Cerebellar cortex (tissue), 1 donor: ENCODE measurements around the gene FBLN5.

Source experiments
- DNase-seq: peaks from one replicate; pipeline ENCODE4 v3.0.0-alpha.2; 2015; ENCODE audit warnings: low spot score

FBLN5 gene

DNA sequence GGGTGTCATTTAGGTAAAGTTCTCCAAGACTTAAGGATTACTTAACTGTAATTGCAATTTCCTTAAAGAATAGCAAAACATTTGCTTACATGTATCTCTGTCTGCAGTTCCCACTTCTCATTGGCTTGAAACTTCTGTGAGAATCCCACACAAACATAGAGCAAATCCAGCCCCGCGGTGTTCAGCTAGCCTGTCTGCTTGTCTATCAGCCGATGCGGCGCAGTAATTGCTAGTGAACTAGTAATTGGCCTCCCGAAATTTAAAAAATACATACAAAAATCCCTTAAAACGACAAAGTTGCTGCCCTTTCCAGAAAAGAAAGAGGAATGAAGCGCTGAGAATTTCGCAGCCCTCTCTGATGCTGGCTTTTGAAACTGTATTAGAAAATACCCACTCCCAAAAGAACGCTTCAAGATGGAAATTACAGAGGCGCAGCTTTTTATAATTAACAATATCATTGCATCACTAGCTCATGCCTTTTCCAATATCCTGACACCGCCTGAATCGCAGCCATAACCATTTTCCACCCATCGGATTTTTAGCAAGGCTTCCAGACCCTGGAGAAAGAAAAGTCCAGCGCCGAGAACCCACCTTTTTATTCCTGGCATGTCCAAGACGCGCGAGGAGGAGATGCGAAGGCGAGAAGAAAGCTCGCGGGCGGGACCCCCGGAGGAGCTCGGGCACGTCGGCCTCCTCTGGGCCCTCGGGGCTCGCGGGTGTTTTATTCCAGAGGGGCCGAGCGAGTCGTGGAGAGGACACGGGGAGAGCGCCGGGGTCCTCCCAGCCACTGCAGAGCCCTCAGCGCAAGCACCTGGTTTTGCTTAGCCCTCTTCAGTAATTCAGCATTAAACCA lies 646 bp downstream of the FBLN5 start:
- no peak for DNase-seq

DNA sequence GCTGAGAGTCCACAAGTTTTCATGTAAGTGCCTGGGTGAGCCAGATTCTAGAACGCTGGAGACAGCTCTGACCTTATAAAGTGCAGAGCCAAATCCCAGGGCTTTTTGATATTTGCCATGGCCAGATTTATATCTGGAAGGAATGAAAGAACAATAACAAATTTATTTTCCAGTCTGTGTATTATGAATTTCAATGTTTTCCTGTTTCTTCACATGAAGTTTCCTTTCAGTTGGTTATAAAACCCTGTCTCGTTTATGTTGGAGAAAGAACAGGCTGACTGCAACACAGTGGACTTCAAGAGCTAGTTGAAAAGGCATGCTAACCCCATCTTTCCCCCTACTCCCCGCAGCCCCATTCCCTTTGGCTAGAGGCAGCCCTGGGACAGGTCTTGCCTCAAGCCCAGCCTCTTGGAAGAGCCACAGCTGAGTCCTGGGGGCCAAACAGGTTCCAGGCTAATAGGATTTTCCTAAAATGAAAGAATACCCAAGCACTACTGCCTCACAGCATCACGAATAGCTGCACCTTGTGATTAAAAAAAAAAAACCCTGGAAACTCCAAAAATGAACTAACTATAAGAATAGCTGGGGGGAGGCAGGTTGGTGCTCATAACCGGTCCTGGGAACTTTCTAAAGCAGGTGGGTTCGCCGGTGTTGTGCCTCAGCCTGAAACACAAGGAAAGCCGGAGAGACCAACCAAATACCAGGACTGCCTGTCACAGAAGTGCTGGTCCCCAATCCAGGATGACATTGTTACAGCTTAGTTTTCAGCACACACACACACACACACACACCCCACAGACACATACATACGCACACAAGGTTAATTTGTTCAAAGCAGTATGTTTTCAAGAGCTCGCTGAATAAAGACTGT lies 1.5 kb downstream of the FBLN5 start:
- DNase-seq = no peak

DNA sequence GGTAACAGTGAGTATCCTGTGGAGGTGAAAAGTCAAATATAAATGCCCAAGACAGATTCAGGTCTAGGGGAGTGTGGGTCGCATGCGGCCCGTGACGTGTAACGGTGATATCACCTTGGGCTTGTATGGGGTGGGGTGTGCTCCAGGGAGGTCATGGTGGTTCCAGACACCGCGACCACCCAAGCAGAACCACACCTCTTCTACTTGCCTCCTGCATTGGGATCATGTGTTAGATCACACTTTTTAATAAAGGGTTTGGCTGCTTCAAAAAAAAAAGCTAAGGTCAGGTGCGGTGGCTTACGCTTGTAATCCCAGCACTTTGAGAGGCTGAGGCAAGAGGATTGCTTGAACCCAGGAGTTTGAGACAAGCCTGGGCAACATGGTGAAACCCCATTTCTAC lies 4.5 kb downstream of the FBLN5 start:
- no peak for DNase-seq

DNA sequence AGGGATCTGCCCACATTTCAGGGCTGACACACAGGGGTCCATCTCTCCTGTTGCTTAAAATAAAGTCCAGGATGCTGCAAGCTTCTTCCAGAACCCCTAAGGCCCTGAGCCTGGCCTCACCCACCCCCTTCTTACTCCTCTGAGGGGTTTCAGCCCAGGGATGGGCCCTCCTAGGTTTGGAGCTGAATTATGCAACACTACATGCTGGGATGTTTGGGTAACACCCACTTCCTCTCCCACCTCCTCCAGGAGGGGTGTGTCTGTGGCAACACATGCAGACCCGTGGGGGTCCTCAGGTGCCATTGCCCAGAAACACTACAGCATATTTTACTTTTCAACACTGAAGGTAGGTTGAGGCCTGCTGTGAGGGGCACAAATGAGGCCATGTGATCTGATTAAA lies 5.4 kb downstream of the FBLN5 start:
- DNase-seq = no peak

DNA sequence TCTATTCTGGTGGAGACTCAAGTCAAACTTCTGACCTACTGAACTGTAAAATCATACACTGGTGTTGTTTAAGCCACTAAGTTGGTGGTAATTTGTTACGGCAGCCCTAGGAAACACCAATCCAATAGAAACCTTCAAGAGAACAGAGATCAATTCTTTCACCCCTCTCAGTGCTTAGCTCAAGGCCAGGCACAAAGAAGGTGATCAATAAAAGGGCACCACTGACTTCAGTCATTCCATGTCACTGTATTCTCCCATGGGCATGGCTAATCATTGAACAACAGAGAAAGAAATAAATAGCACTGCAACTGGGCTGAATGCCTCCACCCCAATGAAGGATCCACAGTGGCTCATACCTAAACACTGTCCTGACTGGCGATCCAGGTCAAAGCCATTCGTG lies 7.3 kb downstream of the FBLN5 start:
- DNase-seq = no peak

DNA sequence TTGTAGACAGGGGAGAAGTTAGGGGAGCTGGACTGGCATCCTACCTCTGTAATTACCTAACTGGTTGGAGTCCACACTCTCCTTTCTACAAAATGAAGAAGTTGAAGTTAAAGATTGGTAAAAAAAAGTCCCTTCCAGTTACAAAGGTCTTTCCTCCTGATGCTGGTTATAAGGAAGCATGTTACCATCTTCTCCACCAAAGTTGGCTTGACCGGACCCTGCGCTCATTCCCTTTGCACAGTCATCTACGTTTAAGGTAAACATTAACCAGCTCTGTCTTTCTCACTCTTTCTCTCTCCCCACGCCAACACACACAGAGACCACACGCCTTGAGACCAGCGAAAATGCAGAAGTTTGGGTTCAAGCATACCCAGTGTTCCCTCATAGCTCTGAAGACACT lies 11.9 kb downstream of the FBLN5 start:
- DNase-seq = no peak

DNA sequence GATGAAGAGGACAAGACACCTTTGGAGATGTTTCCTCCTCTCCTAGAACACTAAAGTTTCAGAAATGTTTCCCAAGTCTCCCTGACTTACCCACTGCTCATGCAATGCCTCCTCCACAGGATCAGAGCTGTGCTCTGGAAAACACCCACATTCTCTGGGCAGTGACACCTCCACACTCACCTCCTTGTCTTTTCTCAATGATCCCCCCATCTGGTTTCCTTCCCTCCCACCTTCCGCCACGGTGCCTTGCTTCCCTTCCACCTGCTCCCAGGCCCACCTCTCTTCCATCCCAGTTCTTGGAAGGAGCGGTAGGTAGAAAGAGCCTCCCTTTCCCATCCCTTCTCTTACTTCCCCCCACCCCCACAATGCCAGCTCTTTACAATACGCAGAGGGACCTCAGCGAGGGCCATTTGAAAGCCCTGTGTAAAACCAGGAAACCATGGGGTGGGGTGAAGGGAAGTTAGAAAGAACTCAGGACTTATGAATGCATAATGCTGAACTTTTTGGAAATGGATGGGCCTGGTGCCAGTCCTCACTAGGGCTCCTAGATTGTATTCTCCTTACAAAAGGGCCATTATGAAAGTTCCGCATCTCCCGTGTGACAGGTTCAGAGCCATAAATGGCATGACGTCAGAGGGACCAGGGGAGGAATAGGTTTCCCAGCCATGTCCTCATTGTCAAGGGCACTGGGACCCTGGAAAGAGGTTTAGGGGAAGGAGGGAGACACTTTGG lies 12.8 kb downstream of the FBLN5 start:
- no peak for DNase-seq

DNA sequence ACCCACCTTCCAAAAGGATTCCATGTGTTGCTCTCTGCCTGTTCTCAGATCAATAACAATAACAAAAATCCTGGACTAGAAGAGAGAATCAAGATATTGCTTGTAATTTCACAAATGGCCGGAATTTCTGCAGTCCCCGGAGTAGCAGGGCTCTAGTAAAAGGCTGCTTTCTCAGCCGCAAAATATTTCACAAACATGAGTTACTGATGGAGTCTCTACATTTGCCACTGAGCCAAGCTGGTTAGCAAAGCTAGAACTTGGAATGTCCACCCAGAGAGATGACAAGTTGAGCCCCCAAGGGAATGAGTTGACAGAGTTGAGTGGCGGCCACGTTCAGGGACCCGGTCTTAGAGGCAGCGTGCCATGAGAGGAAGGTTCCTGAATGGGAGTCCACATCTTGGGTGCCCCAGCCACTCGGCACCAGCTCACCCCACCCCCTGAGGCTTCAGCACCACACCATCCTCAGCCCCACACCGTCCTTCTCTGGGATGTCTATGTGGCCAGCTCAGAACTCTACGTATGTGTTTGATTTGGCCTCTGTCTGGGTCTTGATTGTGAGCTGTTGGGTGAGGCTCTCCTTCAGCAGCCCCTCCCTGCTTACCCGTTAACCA lies 15.9 kb downstream of the FBLN5 start:
- DNase-seq = no peak

DNA sequence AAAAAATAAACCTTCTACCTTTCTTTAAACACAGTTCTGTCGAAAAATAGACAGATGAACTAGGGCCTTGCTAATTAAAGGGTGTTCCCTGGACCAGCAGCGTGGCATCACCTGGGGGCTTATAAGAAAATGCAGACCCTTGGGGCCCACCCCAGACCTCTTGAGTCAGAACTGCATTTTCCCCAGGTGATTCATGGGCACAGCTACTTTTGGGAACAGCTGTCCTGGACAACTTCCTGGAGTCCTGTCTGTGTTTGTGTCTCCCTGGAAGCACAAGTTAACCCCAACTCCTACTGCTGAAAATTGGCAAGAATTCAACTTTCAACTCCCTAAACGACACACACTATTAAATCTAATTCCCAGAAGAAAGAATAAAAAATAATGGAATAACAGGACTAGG lies 17.8 kb downstream of the FBLN5 start:
- DNase-seq = no peak

DNA sequence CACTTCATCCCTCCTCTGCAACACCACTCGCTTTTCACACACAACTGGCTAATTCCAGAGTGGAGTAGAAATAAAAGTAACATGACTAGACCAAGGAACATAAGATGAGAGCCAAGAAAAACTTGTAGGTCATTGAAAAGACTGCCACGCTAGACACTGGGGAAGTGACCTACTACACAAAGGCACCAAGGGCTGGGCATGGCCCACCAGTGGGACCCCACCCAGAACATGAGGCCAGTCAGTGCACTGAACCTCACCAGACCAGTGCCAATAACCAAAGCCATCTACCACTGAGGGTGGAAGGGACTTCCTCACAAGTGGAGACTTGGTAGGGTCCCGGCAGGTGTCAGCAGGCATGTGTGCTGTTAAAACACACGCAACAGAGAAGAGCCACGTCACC lies 19.7 kb downstream of the FBLN5 start:
- no peak for DNase-seq

DNA sequence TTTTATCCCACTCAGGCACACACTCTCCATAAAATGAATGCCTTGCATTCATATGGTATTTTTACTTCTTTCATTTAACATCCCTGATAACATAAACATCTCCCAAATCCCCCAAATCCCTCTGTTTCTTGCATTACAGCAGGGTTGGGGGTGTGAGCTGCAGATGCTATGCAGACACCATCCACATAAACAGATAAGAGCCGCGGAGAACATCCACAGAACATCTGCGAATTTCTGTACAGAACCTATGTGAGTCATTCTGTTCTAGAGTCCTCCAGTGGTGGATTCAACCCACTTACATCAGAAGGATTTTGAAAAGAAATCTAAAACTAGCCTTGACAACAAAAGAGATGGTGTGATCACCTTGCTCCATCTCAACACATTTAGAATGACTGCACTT lies 20.3 kb downstream of the FBLN5 start:
- DNase-seq = no peak

DNA sequence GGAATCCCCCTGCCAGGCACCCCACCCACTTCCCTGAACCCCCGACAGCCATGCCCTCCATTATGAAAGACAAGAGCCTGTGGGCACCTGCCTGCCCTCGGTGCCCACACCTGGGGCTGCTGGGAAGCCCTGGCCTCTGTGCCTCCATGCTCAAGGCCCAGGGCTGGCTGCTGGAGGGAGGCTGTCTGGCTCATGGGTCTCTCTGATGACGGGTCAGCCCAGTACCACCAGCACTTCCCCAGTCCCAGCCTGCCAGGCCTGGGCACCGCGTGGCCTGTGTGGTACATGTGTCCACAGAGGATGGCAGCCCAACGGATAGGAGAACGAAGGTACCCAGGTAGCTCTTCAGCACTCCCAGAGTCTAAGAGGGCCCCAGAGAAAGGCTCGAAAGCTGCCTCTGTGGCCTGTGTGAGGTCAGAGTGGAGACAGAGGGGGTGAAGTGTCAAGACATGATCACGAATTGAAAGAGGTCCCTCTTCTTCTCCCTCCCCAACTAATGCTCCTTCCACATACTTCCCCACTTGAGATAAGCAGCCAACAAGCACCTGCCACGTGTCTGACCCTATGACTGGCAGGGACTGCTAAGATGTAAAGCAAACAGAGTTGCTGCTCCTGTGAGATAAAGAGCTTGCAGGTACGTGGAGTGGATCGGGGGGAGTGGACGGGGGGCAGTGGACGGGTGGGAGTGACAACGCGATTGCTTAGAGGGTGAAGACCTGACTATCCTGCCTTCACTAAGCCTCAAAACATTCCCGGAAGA lies 21.2 kb downstream of the FBLN5 start:
- no peak for DNase-seq

DNA sequence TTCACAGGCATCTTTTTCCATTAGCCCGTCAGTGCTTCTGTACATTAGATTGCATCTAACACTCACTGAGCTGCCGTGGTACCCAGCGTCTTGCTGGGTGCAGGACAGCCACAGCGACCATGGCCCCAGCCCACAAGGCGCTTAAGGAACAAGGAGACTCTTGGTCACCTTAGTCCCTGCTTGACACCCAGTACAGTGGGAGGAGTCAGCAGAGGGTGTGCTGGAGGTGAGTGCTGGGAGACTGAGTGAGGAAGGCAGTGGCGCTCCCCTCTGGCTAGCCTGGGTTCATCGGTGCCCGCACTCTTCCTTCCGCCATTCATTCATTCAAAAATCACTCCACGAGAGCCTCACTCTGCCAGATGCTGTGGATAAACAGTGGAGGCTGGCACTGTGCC lies 21.8 kb downstream of the FBLN5 start:
- no peak for DNase-seq

DNA sequence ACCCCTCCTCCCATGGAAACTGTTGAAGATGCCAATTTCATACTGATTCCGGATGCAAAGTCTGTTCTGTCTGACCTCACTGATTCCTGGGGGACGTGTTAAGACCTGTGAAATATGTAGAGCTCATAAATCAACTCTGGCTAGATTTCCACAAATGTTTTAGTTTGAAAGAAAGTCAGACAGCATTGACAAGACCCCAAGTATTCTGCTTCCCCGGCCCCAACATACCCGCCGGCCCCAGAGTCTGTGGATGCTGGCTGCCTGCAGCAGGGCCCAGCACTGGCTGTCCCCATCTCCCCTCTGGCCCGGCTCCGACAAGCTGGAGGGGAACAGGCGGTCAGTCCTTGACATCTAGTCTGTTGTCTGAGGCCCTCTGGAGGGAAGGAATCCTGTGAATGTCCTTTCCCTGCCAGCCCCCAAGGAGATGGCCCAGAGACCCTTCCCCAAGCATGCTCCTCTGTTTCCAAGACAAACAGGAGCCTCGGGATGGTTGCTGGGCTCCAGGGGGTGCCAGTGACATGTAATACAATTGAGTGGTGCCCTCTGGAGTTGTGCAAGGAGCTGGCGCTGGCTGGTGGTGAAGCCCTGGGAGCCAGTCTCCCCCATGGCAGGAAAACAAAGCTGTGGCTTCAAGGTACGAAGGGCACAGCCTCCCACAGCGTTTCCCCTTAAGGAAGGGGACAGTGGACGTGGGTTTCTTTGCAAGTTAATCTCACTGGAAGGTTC lies 22.3 kb downstream of the FBLN5 start:
- no peak for DNase-seq

DNA sequence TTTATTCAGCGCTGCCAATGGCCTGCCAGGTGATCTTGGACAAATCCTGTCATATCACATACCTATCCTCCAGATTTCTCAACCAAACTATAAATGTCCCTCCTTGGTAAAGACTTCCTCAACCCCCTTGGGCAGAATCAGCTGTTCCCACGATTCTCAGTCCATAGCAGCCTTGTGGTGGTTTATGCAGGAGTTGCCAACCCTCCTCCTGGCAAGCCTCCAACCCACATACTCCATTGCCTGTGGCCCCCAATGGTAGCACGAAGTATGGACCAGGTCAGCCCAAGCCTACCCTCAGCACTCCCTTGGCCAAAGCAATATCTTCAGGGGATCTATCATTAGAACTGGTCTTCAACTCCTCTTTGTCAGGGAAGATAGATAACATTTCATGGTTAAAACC lies 27.0 kb downstream of the FBLN5 start:
- no peak for DNase-seq

DNA sequence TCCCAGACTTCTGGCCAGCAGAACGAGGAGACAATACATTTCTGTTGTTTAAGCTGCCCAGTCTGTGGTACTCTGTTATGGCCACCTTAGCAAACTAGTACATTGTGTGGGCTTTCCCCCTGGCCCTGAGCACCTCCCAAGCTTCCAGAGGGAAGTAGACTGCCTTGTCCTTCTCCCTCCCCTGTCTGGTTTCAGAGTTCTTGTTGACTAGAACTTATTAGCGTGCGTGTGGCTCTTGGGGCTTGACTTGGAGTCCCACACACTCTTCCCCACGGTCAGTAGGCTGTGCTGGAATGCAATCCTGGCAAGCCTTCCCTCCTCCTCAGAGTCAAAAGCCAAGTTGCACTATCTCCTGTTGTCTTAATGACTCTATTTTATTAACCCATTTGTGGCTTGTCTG lies 27.7 kb downstream of the FBLN5 start:
- DNase-seq = no peak

DNA sequence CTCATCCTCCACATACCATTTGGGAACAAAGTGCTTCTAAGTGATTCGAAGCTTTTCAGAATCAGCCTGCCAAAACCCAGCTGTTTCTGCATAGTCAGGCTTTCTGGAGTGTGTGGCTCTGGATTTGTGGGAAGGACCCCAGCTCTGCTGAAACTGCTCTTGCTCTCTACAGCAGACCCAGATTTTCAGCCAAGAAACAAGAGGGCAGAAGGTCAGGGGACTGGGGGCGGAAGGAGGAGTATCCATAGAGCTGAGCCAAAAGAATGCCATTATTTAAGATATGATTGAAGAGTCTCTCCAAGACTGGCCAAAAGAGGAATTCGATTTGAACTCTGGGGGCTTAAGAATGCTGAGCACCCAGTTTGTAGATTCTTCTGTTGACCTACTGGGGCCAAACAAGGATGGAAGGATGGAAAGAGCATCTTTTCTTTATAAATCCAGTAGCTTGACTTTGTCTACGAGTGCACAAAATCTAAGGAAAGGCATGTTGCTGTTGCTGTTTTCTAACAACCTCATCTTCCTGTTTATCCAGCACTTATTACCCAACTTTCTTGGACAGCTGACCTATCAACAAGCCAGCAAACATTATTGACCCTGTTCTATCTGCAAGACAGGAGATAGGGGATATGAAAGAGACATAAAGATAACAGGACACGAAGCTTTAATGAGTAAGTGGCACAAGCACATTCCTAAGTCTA lies 29.2 kb downstream of the FBLN5 start:
- no peak for DNase-seq

DNA sequence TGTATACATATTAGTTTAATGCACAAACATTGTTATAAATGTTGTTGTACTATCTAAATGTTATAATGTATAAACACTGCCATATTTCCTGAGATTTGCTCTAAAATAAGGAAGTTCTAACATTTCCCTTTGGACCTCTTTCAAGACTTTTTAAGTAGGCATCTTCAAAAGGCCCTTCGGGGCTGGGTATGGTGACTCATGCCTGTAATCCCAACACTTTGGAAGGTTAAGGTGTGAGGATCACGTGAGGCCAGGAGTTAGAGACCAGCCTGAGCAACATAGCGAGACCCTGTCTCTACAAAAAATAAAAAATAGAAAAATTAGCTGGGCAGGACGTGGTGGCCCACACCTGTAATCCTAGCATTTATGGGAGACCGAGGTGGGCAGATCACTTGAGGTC lies 35.5 kb downstream of the FBLN5 start:
- no peak for DNase-seq

DNA sequence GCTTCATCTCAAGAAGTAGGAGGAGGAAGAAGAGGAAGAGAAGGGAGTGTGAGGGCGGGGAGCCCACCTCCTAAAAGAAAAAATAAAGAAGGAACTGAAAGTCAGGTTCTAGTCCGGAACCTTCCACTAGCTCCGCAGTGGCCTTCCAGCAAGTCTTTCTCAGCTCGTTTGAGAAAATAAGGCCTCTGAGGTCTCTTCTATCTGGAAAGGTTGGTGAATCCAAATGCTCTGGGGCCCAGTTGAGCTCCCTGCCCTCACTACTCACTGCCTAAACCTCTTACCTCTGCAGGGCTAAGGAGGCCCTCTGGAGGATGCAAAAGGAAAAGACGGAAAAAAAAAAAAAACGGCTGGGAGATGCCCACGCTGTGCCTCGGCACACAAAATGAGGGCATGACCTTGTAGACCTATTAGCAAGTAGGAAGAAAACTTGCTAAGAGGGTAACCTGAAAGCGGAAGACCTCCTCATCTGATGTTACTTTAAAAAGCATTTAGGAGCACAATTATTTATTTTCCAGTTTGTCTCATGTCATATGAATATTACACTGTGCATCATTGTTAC lies 35.9 kb downstream of the FBLN5 start:
- peak; percentile 37 for DNase-seq

DNA sequence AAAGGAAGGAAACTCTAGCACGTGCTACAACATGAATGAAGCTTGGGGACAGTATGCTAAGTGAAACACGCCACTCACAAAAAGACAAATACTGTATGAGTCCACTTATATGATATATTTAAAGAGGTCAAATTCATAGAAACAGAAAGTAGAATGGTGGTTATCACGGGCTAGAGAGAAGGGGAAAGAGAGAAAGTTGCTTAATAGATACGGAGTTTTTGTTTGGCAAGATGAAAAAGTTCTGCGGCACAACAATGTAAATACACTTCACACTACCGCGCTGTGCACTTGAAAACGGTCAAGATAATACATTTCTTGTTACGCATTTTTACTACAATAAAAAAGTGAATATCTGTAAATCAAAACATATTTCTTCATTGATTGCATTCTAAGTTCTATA lies 37.3 kb downstream of the FBLN5 start:
- DNase-seq = no peak
